ENCODE measurements around the gene PAOX. TPM values are rescaled to one million over a fixed set of nuclear protein-coding genes. Genes with fewer than 3 reads are reported as not detected.

PAOX gene
- total RNA-seq, 6 donors from 2014 or later: 4.7 to 24.1 (median 10.3) TPM

DNA sequence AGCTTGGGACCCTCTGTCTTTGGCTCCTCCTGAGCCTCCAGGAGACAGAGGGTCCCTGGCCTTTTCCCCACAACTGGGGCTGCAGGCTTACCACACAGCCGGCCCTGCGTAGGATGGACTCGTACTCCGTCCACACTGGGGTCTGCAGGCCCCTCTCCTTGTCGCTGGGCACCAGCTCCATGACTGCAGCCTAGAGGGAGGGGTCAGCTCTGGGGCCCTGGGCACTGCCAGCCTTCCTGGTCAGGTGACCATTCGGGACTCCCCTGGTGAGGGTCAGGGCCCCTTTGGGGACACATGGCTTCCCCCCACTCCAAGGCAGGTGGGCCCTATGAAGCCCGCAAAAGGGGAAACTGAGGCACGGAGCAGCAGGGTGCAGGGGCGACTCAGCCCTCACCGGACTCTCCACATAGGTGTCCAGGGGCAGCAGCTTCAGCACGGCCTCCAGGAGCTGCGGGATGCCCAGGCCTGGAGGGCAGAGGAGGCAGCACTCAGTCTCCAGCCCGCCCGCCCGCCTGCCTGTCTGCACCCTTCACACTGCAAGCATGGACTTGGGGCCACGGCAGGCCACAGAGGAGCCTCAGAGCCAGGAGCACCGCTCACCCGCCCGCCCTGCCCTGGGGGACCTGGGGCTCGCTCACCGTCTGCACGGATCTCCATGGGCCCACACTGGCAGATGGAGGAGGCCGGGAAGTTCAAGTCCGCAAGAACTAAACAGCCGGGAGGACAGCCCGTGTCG, 22.3 kb upstream of the PAOX start:
- no peaks in the 10 kb centered on the region for H3K9me3 ChIP-seq
- H3K36me3 ChIP-seq: peaks cover 0 to 1% (median under 1%) of the 10 kb centered on the region in 4 donors
- H3K4me1 ChIP-seq: peaks cover 11 to 23% (median 13%) of the 10 kb centered on the region in 4 donors
- peak overlapping the region; percentile 71 to 84 (median 81) for H3K4me3 ChIP-seq
- H3K27ac ChIP-seq: peak overlapping the region; percentile 61 to 87 (median 80)
- DNase-seq: no peak
- ATAC-seq (ENCODE audit: low FRiP score in 2 of 2): peak in 1 of 2 donors; percentile 0
- TF ChIP-seq, protein P1, sequence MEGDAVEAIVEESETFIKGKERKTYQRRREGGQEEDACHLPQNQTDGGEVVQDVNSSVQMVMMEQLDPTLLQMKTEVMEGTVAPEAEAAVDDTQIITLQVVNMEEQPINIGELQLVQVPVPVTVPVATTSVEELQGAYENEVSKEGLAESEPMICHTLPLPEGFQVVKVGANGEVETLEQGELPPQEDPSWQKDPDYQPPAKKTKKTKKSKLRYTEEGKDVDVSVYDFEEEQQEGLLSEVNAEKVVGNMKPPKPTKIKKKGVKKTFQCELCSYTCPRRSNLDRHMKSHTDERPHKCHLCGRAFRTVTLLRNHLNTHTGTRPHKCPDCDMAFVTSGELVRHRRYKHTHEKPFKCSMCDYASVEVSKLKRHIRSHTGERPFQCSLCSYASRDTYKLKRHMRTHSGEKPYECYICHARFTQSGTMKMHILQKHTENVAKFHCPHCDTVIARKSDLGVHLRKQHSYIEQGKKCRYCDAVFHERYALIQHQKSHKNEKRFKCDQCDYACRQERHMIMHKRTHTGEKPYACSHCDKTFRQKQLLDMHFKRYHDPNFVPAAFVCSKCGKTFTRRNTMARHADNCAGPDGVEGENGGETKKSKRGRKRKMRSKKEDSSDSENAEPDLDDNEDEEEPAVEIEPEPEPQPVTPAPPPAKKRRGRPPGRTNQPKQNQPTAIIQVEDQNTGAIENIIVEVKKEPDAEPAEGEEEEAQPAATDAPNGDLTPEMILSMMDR (IDR thresholded peaks at IDR 0.05): no peak
- no peak for TF ChIP-seq EP300 (IDR thresholded peaks at IDR 0.05)
- TF ChIP-seq POLR2A (IDR thresholded peaks at IDR 0.05): no peak
- no peak for TF ChIP-seq POLR2AphosphoS5 (IDR thresholded peaks at IDR 0.05)
- WGBS, 2 donors: 28 to 47% methylated on average over 10 to 22 of the region's 27 CpGs
- peaks cover 0 to 2% (median 0%) of the 10 kb centered on the region in 4 donors for H3K27me3 ChIP-seq

DNA sequence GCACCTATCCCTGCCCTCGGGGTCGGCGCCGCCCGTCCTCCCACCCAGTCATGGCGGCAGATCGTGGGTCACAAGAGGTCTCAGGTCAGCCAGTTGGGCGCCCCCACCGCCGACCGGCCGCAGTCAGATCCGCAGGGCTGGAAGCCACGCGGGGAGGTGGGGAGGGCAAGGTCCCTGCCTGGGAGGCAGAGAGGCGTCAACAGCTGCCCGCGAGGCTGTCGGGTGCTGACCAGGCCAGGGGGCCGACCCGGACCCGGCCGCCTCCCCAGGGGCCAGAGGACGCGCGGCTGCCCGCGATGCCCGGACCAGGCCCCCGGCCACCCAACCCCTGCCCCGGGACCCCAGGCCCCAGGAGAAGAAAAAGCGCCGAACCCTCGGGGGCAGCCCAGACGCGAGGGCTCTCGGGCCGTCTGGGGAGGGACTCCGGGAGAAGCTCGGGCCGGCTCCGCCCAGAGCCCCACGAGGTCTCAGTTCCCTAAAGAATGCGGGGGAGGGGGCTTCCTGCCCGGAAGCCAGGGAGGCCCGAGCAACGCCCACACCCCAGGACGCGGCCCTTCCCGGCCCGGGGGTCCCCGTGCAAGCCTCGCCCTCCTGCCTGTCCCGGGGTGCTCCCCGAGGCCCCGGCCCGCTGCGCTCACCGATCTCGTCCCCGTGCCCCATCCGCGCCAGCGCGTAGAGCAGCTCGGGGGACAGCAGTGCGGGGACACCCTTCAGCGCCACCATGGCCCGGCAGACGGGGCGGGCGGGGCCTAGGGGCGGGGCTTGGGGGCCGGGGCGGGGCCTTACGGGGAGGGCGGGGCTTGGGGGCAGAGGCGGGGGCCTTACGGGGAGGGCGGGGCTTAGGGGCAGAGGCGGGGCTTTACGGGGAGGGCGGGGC, 21.5 kb upstream of the PAOX start, which contains the start of gene FUOM:
Gene FUOM, minus strand, starts transcription at position 735 of the 877 bp plus-strand sequence. Its CDS starts 12 bp downstream, at position 723.
- peak within 1 kb of the TSS; percentile 71 to 84 (median 81) for H3K4me3 ChIP-seq
- ATAC-seq (ENCODE audit: low FRiP score in 2 of 2) (peak; percentile 65 to 90), DNase-seq (peak; percentile 52 to 93)
- WGBS, 2 donors: 6% methylated on average over 7 of the region's 83 CpGs; no CpG with 5 or more reads in 1 of the 2 donors
- peaks cover 11 to 23% (median 13%) of the 10 kb centered on the region in 4 donors for H3K4me1 ChIP-seq
- H3K27me3 ChIP-seq: peaks cover 0 to 2% (median 0%) of the 10 kb centered on the region in 4 donors
- H3K36me3 ChIP-seq: peaks cover 2 to 10% (median 6%) of the 10 kb centered on the region in 4 donors
- TF ChIP-seq POLR2AphosphoS5 (IDR thresholded peaks at IDR 0.05) (peak in 1 of 2 donors; percentile 54), POLR2A (IDR thresholded peaks at IDR 0.05) (peak in 2 of 4 donors; percentile 57 to 65), EP300 (IDR thresholded peaks at IDR 0.05) (no peak)
- TF ChIP-seq, protein P1 (IDR thresholded peaks at IDR 0.05): no peak
- H3K9me3 ChIP-seq: no peaks in the 10 kb centered on the region
- peak within 1 kb of the TSS; percentile 61 to 87 (median 80) for H3K27ac ChIP-seq

DNA sequence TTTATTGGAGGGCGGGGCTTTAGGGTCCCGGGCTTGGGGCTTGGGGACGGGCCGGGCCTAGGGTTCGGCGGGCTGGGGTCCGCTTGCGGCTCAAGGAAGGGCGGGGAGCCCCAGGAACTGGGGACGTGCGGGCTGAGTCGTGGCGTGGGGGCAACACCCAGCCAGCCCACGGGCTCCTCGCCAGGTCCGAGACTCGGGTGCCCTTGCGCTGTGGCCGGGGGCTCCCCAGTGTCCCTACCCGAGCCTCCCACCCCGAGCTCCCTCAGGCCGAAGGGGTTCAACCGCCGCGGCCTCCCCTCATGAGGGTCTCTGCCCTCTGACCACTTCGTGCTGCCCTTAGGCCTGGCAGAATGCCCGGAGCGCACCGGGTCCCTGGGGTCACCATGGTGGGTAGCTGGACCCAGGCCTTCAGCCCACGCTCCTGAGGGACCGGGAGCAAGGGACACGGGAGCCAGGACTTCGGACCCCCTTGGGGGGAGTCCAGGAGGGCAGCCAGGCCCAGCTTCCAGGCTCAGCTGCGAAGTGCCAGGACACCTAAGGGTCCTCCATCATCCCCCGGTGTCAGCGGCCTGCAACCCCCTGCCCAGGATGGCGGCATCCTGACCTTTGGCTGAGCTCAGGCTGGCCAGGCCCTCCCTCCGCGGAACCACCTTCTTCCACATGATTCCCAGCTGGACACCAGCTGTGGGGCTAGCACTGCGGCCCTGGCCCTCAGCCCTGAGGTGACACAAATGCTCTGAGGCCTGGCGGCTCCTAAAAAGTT, 20.7 kb upstream of the PAOX start:
- DNase-seq (peak in 1 of 2 donors; percentile 89), ATAC-seq (ENCODE audit: low FRiP score in 2 of 2) (no peak)
- Histone ChIP-seq H3K27ac (peak overlapping the region; percentile 61 to 87 (median 80)), H3K27me3 (peaks cover 0 to 2% (median 0%) of the 10 kb centered on the region in 4 donors), H3K36me3 (peaks cover 5 to 18% (median 11%) of the 10 kb centered on the region in 4 donors), H3K4me3 (peak overlapping the region in 3 of 4 donors; percentile 71 to 82 (median 80)), H3K9me3 (no peaks in the 10 kb centered on the region), H3K4me1 (peaks cover 11 to 23% (median 13%) of the 10 kb centered on the region in 4 donors)
- WGBS, 2 donors: 86 to 95% methylated on average over 30 to 31 of the region's 41 CpGs
- TF ChIP-seq, protein P1 (IDR thresholded peaks at IDR 0.05): no peak
- TF ChIP-seq POLR2AphosphoS5 (IDR thresholded peaks at IDR 0.05): no peak
- no peak for TF ChIP-seq EP300 (IDR thresholded peaks at IDR 0.05)
- TF ChIP-seq POLR2A (IDR thresholded peaks at IDR 0.05): no peak

DNA sequence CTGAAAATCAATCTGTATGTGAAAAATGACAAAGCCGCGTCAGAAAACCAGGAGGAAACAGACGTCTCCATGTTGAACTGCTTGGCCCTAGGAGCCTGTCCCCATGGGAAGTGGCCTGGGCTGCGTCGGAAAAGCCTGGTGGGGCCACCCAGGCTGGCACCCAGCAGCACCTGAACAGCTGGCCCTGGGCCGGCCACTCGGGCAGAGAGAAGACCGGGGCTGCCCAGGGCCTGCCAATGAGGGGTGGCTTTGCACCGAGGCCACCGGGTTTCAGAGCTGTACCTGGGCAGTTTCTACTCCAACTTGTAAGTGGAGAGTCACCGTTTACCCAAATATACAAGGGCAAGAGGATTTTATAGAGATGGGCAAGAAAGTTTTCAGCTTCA, 20.1 kb upstream of the PAOX start:
- DNase-seq (peak in 1 of 2 donors; percentile 56), ATAC-seq (ENCODE audit: low FRiP score in 2 of 2) (no peak)
- H3K27me3 ChIP-seq: peaks cover 0 to 2% (median 0%) of the 10 kb centered on the region in 4 donors
- no peak overlapping the region for H3K4me3 ChIP-seq
- H3K36me3 ChIP-seq: peaks cover 5 to 23% (median 12%) of the 10 kb centered on the region in 4 donors
- H3K27ac ChIP-seq: peak overlapping the region in 3 of 4 donors; percentile 61 to 87 (median 85)
- H3K9me3 ChIP-seq: no peaks in the 10 kb centered on the region
- TF ChIP-seq POLR2A (IDR thresholded peaks at IDR 0.05) (no peak), EP300 (IDR thresholded peaks at IDR 0.05) (no peak), POLR2AphosphoS5 (IDR thresholded peaks at IDR 0.05) (no peak)
- TF ChIP-seq, protein P1 (IDR thresholded peaks at IDR 0.05): no peak
- H3K4me1 ChIP-seq: peaks cover 11 to 23% (median 13%) of the 10 kb centered on the region in 4 donors
- WGBS, 2 donors: 80 to 85% methylated on average over 5 to 11 of the region's 11 CpGs
